ENCODE data around the gene NME5. TPM values are rescaled to one million over a fixed set of nuclear protein-coding genes. Genes with fewer than 3 reads are reported as not detected.

The NME5 gene
- total and polyA plus RNA-seq, 2 of the 8 experiments (the other 6 are each of a cell fraction or from before 2014, with no cell fraction given) = 0.48 to 0.89 TPM

DNA sequence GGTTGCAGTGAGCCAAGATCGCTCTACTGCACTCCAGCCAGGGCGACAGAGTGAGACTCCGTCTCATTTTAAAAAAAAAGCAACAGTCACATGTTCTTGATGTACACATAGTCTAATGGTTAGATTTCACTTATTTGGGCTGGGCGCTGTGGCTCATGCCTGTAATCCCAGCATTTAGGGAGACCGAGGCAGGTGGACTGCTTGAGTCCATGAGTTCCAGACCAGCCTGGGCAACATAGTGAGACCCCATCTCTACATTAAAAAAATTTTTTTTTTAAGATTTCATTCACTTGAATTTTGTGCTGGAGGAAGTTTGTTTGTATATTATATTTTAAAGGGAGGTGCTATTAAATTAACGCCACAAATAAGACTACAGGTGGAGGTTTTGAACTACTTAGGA, 33.5 kb downstream of the NME5 start (continued):
- no peak for TF ChIP-seq TCF12 (IDR thresholded peaks at IDR 0.05; ENCODE audit: low read depth, low read length)
- TF ChIP-seq EGR1 (IDR thresholded peaks at IDR 0.05; ENCODE audit: borderline replicate concordance, low read depth, low read length) = no peak
- TF ChIP-seq, protein P1, sequence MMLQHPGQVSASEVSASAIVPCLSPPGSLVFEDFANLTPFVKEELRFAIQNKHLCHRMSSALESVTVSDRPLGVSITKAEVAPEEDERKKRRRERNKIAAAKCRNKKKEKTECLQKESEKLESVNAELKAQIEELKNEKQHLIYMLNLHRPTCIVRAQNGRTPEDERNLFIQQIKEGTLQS (IDR thresholded peaks at IDR 0.05; ENCODE audit: insufficient read depth, low read depth, low read length) = no peak

All from H1 (cell line).